ENCODE data around the gene GNL1. TPM values are rescaled to one million over a fixed set of nuclear protein-coding genes. Genes with fewer than 3 reads are reported as not detected.

The GNL1 gene
- total and polyA plus RNA-seq, 9 of the 15 experiments (the other 6 are each of a cell fraction or from before 2014, with no cell fraction given): 0.73 to 112 (median 58.0) TPM

DNA sequence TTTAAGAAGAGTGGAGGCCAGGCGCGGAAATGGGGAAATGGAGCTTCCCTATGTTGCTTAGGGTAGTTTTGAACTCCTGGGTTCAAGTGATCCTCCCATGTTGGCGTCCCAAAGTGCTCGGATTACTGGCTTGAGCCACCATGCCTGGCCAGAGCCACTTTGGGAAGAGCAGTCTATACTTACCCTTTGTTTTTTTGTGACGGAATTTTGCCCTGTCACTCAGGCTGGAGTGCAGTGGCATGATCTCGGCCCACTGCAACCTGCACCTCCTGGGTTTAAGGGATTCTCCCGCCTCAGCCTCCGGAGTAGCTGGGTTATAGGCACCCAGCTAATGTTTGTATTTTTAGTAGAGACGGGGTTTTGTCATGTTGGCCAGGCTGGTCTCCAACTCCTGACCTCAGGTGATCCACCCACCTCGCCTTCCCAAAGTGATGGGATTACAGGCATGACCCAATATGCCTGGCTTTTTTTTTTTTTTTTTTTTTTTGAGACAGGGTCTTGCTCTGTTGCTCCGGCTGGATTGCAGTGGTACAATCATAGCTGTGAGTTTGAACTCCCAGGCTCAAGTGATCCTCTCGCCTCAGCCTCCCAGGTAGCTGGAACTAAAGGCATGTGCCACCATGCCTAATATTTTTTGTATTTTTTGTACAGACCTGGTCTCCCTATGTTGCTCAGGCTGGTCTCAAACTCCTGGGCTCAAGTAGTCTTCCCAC lies 42.8 kb upstream of the GNL1 start:
- DNase-seq (ENCODE audit: extremely low read depth in 1 of 4, low spot score in 3 of 4) (no peak), ATAC-seq (peak; percentile 6), FAIRE-seq (no peak)
- no peak overlapping the region for H3K27ac ChIP-seq (ENCODE audit: extremely low read depth, low read depth, low read length)
- peaks cover 70% of the 10 kb centered on the region for H3K36me3 ChIP-seq (ENCODE audit: control insufficient read depth, insufficient read depth, low read length)
- H3K9me3 ChIP-seq (replicated peaks; ENCODE audit: control insufficient read depth, insufficient read depth, low read depth, low read length): no peaks in the 10 kb centered on the region
- no peak overlapping the region; a peak in 1 of 4 replicates for H3K9ac ChIP-seq (ENCODE audit: insufficient read depth in 1 of 2, low read depth in 2 of 2, low read length in 2 of 2)
- no peaks in the 10 kb centered on the region for H3K27me3 ChIP-seq (ENCODE audit: control insufficient read depth in 2 of 2, insufficient read depth in 2 of 2, low read length in 2 of 2)
- intact Hi-C loops (cut with micrococcal nuclease): no loop called here
- POLR2A ChIA-PET: interaction anchor here (0.9 to 13.5 kb wide), 10 partner anchors 8 to 118 kb away, joined by 4 to 310 read pairs (median 12); partner anchors contain the start of genes ABCF1, MDC1 and MRPS18B
- H3K4me1 ChIP-seq (replicated peaks in 1 of 2; ENCODE audit: control insufficient read depth in 2 of 2, insufficient read depth in 2 of 2, low read length in 2 of 2): peaks cover 4 to 11% of the 10 kb centered on the region in 2 experiments; a peak in 4 of 5 replicates
- CTCF ChIA-PET (ENCODE audit: low intra/inter-chr PET ratio): no interaction called here
- H3K9me1 ChIP-seq (ENCODE audit: control insufficient read depth, insufficient read depth, low read length): no peaks in the 10 kb centered on the region
- H3K4me2 ChIP-seq (ENCODE audit: insufficient read depth, low read length): no peak overlapping the region
- no peaks in the 10 kb centered on the region; the same call in 2 of the 3 replicates for H3K79me2 ChIP-seq (ENCODE audit: control insufficient read depth, insufficient read depth, low read length)
- H4K20me1 ChIP-seq (replicated peaks; ENCODE audit: control insufficient read depth, insufficient read depth, low read length): peaks cover 7% of the 10 kb centered on the region; the same call in 1 of the 2 replicates
- WGBS (ENCODE audit: insufficient coverage, low coverage, missing lambda C conversion rate): 84% methylated on average over 12 of the region's 12 CpGs
- no TSS peak for BruUV-seq (replicated peaks)
- no peak overlapping the region for H3K4me3 ChIP-seq
- in situ Hi-C loops (cut with MboI): loop anchor here (5.0 kb wide), 1 partner anchor 107 kb away; no protein-coding TSS in a partner anchor
- H2AFZ ChIP-seq (ENCODE audit: low read depth, low read length): no peak overlapping the region
- no peak for TF ChIP-seq CBX2 (IDR thresholded peaks at IDR 0.05; ENCODE audit: insufficient read depth, low read length, poor library complexity, severe bottlenecking)
- no peak for TF ChIP-seq CXXC5 (CRISPR knock-in tag; IDR thresholded peaks at IDR 0.05)
- TF ChIP-seq, protein P1, sequence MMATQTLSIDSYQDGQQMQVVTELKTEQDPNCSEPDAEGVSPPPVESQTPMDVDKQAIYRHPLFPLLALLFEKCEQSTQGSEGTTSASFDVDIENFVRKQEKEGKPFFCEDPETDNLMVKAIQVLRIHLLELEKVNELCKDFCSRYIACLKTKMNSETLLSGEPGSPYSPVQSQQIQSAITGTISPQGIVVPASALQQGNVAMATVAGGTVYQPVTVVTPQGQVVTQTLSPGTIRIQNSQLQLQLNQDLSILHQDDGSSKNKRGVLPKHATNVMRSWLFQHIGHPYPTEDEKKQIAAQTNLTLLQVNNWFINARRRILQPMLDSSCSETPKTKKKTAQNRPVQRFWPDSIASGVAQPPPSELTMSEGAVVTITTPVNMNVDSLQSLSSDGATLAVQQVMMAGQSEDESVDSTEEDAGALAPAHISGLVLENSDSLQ (IDR thresholded peaks at IDR 0.05): peak; percentile 55
- peak; percentile 14 for TF ChIP-seq E2F8 (IDR thresholded peaks at IDR 0.05; ENCODE audit: low read depth, partially characterized antibody)
- TF ChIP-seq PBX2 (CRISPR knock-in tag; IDR thresholded peaks at IDR 0.05; ENCODE audit: low read depth): no peak
- no peak for TF ChIP-seq PBX2 (tag; conservative IDR thresholded peaks at IDR 0.05; ENCODE audit: low read depth)
- TF ChIP-seq, protein P2, sequence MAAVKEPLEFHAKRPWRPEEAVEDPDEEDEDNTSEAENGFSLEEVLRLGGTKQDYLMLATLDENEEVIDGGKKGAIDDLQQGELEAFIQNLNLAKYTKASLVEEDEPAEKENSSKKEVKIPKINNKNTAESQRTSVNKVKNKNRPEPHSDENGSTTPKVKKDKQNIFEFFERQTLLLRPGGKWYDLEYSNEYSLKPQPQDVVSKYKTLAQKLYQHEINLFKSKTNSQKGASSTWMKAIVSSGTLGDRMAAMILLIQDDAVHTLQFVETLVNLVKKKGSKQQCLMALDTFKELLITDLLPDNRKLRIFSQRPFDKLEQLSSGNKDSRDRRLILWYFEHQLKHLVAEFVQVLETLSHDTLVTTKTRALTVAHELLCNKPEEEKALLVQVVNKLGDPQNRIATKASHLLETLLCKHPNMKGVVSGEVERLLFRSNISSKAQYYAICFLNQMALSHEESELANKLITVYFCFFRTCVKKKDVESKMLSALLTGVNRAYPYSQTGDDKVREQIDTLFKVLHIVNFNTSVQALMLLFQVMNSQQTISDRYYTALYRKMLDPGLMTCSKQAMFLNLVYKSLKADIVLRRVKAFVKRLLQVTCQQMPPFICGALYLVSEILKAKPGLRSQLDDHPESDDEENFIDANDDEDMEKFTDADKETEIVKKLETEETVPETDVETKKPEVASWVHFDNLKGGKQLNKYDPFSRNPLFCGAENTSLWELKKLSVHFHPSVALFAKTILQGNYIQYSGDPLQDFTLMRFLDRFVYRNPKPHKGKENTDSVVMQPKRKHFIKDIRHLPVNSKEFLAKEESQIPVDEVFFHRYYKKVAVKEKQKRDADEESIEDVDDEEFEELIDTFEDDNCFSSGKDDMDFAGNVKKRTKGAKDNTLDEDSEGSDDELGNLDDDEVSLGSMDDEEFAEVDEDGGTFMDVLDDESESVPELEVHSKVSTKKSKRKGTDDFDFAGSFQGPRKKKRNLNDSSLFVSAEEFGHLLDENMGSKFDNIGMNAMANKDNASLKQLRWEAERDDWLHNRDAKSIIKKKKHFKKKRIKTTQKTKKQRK (IDR thresholded peaks at IDR 0.05; ENCODE audit: borderline replicate concordance, low read depth, low read length): no peak
- TF ChIP-seq RBM22 (IDR thresholded peaks at IDR 0.05; ENCODE audit: low read depth, low read length, poor library complexity, severe bottlenecking): no peak
- no peak for TF ChIP-seq MYC (IDR thresholded peaks at IDR 0.05; ENCODE audit: low read depth, low read length)
- TF ChIP-seq MYC (CRISPR knock-in tag; IDR thresholded peaks at IDR 0.05; ENCODE audit: borderline replicate concordance, low read depth): no peak

Data from K562 (cell line).